ENCODE results near the gene SKP2.

DNA sequence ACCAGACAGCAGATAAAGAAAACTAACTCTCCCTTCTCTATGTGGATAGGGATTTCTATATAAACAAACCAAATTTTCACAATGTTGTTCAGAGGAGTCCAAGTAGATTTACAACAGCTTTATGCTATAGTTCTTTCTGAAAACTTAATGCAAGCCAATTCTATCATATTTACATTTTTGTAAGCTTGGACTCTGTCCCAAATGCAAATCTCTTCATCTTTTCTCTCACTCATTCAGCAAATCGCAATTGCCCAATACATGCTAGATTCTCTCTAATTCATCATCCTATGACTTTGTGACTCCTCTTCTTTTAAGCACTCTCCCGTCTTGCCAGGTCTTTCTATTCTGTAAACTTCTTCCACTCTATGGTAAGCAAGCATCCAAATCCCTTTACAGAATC lies 46.1 kb upstream of the SKP2 start:
- TF ChIP-seq ISL1 (CRISPR knock-in tag; IDR thresholded peaks at IDR 0.05): no peak
- TF ChIP-seq ARNTL (CRISPR knock-in tag; IDR thresholded peaks at IDR 0.05; ENCODE audit: borderline replicate concordance, low read depth): no peak
- TF ChIP-seq PATZ1 (CRISPR knock-in tag; IDR thresholded peaks at IDR 0.05; ENCODE audit: borderline replicate concordance): no peak
- TF ChIP-seq ZNF565 (CRISPR knock-in tag; conservative IDR thresholded peaks at IDR 0.05; ENCODE audit: low read depth): no peak
- no peak for TF ChIP-seq BACH2 (CRISPR knock-in tag; IDR thresholded peaks at IDR 0.05; ENCODE audit: borderline replicate concordance)
- no peak for TF ChIP-seq ZFP30 (CRISPR knock-in tag; IDR thresholded peaks at IDR 0.05)
- TF ChIP-seq CSDC2 (CRISPR knock-in tag; IDR thresholded peaks at IDR 0.05): no peak
- TF ChIP-seq ESRRG (CRISPR knock-in tag; IDR thresholded peaks at IDR 0.05): no peak
- TF ChIP-seq TSHZ2 (CRISPR knock-in tag; IDR thresholded peaks at IDR 0.05): no peak
- TF ChIP-seq CSRNP3 (CRISPR knock-in tag; IDR thresholded peaks at IDR 0.05): no peak
- no peak for TF ChIP-seq POU6F1 (CRISPR knock-in tag; IDR thresholded peaks at IDR 0.05; ENCODE audit: borderline replicate concordance, low read depth)

All from SK-N-SH treated with all-trans-retinoic acid at 6 μM for 48 hours (cell line).